ENCODE results near the gene EPHA2.

EPHA2 gene

DNA sequence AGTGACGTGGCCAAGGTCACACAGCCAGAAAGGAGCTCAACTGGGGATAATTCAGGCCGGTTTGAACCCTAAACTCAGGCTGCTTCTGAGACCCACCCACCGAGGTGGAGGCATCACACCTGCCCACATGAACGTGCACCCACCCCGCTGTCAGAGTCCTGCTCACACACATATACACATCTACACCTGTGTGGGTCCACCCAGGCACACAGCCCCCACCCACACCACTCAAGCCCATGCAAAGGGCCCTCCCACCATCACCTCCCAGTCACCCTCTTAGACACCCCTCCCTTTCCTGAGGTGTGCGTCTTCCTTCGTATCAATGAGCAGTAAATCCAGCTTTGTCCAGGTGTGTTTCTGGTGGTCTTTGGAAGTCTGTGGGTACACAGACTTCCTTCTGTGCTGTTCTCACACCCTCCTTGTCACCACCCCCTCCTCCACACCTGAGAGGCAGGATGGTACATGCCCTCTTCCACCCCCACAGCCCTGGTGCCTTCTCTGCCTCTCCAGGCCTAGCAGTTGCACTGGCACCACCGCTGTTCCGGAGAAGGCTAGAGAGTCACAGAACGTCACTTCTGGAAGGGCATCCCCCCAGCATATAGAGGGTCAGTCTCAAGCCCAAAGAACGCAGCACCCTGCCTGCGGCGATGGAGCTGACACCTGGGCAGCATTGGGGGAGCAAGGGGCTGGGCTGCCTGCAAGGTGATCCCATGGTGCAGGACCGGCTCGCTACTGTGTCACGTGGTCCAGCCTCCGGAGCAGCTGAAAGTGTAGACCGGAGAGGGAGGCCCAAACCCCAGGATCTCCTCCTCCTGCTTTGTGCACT, 63.6 kb downstream of the EPHA2 start:
- no peak for DNase-seq (ENCODE audit: low read depth)

DNA sequence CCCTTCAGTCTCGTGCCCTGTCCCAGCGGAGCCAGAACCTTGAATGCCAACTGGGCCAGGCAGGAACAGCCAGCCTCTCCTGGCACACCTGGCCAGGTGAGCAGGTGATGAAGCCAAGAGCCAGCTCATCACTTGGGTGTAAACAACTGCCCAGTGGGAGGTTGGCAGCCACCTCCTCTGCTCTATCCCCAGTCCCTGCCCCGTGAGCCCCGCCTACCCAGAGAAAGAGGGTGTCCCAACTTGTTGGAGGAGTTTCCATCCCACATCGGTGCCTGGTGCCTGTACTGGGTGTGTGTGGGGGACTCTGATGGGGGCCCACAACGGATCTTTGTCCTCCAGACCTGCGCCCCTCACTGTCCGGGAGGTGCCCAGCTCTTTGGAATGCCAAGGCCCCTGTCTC, 64.6 kb downstream of the EPHA2 start:
- DNase-seq (ENCODE audit: low read depth), result no peak

DNA sequence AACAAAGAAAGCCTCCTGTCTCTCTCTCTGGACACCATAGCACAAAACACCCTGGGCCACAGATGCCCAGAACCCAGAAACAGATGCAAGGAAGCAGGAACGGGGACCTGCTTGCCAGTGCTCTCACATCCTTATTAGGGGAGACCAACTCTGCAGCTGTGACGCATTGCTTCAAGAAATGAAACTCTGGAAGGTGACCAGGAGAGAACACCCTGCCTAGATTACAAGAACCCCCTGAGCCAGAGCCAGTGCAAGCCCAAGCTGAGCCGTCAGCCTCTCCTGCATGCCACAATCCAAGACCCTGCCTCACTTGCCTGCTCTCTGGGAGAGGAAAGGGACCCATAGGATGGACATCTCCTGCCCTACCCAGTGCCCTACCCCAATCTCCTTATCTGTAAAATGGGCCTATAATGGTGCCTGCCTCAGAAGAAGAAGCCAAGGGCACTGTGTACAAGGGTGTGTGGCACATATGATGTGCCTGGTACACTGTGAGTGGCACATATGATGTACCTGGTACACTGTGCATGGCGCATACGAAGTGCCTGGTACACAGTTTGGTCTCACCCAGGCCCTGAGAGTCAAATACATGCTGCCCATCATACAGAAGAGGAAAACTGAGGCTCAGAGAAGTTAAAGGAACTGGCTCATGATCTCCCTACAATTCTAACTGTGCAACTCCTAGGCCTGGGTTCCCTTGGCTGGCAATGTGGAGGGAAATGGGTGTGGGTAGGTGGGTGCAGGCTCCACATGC, 65.6 kb downstream of the EPHA2 start:
- DNase-seq (ENCODE audit: low read depth), result no peak

DNA sequence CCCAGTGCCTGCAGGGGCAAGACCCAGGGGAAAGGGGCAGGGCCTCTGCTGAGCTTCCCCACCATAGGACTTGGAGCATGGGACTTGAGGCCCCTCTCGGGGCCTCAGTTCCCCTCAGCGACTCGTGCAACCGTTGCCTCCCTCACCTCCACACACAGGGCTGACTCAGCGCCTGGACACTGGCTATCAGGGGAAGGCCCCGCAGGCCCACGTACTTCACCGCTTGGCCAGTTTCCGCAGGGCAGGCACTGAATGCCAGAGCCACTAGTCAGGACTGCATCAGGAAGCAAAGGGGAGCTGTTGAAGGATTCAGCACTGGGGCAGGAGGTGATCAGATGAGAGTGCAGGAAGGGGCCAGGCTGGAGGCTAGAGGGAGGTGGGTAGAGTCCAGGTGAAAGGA, 66.9 kb downstream of the EPHA2 start:
- DNase-seq (ENCODE audit: low read depth), result no peak

DNA sequence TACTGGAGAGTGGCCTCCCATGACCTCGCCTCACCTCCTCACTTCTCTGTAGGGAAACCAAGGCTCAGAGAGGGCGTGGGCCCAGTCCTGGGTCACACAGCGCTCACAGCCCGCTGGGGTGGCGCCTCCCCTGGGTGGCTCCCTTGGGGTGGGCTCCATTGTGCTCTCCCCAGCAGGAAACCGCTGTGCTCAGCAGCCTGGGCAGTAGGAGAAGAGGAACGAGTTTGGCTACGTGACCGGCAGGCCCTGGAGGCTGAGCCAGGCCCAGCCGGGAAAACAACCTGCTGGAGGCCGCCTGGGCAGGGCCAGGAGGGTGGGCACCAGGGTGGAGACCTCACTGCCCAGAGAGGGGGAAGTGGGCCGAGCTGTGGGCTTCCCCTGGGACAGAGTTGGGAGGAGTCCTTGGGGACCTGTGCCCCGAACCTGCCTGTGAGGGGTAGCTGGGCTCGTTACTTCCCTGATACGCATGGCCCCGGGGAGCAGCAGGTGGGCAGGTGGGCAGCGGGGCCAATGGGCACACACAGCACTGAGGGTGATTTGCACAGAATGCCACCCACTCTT, 67.4 kb downstream of the EPHA2 start:
- no peak for DNase-seq (ENCODE audit: low read depth)

DNA sequence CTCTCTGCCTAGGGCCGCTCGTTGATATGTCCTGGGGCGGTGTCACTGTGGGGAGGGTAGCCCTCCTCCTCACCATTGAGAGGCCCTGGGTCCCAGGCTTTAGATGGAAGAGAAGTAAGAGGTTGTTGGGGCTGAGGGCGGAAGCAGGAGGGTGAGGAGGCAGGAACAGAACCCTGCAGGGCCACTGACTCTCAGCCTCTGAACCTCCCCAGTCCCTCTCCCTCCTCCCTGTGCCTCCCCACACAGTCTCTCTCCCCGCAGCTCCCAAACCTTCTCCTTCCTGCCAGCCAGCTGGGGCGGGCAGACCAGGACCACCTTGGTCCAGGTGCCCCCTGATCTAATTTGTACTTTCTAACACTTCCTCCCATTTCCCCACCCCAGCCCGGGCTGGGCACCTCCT, 68.1 kb downstream of the EPHA2 start:
- DNase-seq (ENCODE audit: low read depth), result no peak

DNA sequence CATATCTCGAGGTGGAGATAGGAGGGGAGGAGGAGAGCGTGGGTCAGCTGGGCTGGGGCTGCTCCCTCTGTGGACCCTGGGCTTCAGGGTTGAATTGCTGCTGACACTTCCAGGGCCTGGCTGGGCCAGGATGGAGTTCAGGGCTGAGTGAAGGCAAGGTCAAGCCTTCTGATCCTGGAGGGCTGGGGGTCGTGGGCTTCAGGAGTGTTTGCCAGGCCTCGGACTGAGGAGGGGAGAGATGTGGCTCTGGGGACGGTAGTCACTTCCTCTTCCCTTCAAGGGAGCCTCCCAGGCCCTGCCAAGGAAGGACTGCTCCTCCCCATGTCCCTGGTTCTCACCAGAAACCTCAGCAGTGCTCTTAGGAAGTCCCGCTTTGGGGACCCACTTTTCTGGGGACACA, 70.3 kb downstream of the EPHA2 start:
- DNase-seq (ENCODE audit: low read depth), result no peak

DNA sequence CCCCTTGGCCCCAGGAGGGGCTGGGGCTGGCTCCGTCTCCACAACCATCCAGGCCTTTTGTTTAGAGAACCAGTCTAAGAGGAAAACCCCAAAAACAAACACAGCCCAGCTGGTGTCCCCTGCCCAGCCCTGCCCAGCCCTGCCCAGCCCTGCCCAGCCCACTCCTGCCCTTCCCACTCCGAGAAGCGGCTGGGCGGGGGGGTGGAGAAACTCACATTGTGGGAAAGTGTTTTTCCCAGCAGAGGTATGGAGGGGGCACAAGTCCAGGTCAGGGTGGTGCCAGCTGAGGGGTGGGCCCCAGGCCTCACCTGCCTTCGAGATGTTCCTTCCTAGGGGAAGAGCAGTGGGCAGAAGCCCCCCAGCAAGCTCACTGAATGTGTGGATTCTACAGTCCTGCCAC, 72.4 kb downstream of the EPHA2 start:
- no peak for DNase-seq (ENCODE audit: low read depth)

DNA sequence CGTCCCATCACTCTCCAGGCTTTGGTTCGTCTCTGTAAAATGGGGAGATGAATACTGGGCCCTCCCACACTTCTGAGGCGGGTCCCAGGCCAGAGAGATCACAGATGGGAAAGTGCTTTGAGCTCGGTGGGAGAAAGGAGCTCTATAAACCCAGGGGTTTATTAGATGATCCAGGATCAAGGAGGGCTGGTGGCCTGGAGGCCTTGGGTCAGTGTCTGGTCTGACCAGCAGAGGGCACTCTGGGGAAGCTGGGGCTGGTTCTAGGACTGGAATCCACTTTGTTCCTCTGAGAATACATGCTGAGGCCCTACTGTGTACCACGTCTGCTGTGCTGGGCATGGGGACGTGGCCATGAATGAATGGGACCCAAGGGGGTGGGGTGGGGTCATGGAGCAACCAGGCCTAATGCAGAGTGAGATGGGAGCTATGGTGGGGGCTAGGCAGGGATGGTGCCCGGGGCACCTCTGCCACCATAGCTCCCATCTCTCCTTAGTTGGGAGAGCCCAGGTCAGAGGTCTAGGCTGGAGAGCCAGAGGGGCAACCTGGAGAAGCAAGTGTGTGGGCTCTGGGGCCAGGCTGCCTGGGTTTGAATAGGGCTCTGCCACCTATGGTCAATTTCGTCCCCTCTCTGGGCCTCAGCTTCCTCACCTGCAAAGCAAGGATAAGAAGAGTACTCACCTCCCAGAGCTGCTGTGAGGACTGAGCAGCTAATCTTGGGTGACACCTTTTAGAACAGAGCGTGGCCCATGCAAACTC, 73.4 kb downstream of the EPHA2 start:
- DNase-seq (ENCODE audit: low read depth), result peak; percentile 33

DNA sequence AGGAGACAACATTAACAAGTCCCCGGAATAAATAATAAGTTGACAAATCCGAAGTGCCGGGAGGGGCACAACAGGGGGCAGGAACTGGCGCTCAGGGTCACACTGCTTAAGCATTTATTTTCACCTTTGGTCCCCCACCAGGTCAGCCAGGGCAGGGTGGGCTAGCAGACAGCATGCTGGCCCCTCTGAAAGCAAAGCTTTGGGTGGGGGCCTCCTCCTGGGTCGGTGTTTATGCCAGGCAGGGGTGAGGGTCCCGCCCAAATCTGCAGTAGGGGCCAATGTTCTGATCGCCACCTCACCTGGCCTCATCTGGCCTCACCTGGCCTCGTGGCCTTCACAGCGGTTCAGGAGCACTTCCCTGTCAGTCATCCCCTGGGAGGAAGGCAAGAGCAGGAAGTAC, 74.2 kb downstream of the EPHA2 start:
- DNase-seq (ENCODE audit: low read depth), result no peak

DNA sequence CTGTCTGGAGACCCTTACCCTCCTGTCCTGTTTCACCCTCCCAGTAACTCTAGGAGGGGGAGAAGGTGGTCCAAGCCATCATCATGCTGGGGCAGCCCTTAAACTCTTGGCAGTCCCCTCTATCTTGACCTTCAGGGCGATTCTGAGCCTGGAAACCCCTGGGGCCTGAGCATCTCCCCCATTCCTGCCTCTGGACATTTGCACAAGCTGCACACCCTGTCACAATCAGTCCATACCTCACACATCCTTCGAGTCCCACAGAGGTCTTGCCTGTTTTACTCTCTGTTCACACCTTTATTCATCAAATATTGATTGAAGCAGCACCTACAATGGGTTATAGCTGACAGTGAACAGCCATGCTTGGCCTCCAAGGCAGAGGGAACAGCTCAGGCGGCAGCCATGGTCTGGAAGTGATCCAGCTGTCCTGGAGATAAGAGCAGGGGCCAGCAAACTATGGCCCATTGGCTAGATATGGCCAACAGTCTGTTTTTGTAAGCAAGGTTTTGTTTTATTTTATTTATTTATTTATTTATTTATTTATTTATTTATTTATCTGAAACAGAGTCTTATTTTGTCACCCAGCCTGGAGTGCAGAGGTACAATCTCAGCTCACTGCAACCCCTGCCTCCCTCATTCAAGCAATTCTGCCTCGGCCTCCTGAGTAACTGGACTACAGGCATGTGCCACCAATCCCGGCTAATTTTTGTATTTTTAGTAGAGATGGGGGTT, 75.3 kb downstream of the EPHA2 start:
- DNase-seq (ENCODE audit: low read depth), result no peak

DNA sequence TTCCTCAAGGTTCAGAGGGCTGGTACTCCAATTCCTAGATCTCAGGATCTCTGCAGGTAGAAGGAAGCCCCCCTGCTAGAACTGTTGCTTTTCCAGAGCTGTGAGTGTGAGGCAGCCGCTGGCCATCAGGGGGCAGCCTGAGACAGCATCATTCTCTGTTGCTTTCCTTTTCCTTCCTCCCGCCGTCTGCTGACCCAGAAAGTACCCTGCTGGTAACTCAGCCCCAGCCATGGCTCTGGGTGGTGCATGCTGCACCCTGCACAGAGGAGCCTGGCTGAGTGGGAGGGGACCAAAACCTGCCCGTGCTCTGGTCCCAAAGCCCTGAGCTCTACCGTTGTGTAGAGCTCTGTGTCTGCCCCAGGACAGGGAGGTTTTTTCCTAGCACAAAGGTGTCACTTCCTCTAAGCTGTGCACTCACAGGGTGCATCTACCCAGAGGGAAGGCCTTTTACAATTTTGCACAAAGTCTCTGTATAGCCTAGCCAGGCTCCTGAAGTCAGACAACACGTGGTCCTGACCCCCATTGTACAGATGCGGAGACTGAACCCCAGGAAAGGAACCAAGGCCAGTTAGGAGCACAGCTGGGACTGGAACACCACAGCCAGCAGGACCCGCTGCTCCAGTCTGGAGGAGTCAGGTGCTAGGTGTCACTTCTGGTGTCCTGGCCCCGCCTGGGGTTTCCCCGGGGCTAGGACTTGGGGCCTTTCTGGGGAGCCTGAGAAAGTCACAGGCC, 76.8 kb downstream of the EPHA2 start:
- DNase-seq (ENCODE audit: low read depth), result peak; percentile 65

DNA sequence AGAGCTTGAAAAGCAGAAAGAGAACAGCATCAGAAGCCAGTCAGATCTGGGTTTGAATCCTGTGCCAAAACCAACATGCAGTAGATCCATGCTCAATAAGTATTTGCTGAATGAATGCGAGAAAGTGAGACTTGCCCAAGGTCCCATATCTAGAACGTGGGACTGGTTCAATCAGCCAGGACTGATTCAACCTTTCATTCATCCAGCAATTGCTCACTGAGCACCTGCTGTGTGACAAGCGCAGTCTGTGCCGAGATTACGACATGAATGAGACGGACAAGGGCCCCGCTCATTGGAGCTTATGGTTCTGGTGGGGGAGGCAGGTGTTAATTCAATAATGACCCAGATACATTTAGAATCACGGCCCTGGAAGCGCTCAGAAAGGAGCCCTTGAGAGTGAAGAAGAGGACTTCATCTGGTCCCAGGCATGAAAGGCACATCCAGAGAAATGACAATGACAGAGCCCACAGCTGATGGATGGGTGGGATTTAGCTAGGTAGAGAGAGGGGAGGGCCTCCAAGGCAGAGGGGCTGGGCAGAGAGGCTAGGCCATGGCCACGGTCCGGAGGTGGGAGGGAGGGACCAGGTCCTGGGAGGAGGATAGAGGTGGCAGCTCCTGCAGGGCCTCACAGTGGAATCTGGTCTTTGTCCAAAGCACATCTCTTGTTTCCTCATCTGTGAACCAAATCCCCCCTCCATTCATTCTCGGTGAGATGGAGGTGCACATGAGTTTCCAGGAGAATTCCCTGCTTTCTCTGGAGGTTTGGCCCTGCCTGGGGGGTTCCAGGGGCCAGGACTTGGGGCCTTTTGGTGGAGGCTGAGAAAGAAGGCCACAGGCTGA, 78.2 kb downstream of the EPHA2 start:
- DNase-seq (ENCODE audit: low read depth), result no peak

DNA sequence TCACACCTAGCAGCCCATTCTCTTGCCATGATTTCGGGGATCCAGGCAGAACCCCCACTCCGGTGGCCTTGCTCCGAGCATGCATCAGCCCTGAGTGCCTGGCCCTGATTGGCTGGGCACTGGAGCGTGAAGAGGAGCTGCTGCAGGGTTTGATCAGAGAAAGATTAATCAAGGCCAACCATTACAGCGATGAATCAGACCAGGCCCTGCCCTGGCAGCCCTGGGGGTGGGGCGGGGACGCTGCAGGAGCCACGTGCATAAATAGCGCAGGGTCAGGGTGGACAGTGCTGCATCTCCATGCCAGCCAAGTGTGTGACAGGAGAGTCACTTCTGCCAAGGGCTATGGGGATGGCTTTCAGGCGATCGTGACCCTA, 79.0 kb downstream of the EPHA2 start:
- no peak for DNase-seq (ENCODE audit: low read depth)

DNA sequence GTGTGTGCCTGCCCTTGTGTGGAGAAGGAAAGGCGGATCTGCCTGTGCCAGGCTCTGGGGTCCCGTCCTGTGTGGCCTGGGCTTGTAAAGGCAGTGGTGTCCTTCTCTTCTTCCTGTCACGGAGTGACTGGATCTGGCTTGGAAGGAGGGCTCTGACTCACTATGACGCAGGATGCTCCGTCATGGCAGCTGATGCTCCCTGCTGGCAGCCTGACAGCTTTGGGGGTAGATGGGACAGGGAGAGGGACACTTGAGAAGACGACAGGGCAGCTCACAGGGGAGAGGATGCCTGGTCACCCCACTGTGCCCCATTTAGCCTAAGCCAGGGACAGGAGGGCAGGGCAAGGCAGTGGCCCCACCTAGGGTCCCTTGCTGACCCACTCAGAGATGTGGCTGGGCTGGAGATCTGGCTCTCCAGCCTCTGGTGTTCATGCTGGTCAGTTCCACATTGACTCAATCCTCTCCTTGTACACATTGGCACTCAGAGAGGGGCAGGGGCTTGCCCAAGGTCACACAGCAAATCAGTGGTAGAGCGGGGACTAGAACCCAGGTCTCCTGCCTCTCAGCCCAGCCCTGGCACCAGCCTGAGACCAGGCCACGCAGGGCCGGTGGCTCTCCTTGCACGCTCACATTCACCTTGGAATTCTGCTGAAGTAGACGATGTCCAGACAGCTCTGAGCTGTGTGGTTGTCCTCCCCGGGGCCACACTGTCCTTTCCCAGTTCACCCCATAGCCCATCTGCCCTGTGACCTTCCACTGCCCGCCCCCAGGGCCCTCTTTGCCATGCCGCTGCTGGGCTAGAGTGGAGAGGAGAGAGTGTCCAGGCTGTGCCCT, 79.6 kb downstream of the EPHA2 start:
- no peak for DNase-seq (ENCODE audit: low read depth)

DNA sequence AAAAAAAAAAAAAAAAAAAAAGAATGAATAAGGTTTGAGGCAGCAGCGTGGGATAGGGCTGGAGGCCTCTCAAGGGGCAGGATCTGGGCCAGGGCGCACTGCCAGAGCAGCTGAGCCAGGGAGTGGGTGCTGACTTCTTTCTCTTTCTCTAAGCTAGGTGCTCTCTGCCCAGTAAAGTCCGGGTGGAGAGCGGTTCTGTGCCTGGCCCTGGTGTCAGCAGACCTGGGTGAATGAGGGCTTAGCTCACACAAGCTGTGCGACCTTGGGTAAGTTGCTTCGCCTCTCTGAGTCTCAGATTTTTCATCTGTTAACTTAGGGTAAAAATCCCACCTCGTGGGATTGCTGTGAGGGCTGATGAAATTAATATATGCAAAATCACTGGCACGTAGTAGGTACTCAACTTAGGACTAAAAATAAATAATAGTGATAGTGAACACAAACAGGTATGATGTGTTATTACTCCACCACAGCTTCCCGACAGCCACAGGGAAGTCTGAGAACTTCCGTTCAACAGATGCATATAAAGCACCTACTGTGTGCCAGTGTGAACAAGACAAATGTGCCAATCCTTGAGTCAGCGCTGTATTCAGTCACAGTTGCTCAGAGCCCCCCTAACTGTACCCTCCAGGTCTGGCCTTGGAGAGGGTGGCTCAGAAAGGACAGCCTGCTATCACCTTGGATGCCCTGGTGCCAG, 80.4 kb downstream of the EPHA2 start:
- DNase-seq (ENCODE audit: low read depth), result no peak
